Mesendoderm (in vitro differentiated cells): ENCODE data around the gene PIK3CB. TPM values are rescaled to one million over a fixed set of nuclear protein-coding genes. Genes with fewer than 3 reads are reported as not detected.

Experiments used
- DNase-seq: peaks from one replicate; pipeline ENCODE4 v3.0.0; 2013
- H2AK5ac ChIP-seq: 2 replicates; pipeline ENCODE4 v1.6.1; 2013; ENCODE audit warnings: low read length, inconsistent platforms
- H2BK120ac ChIP-seq: 2 replicates; pipeline ENCODE4 v1.6.1; 2013; ENCODE audit warnings: low read depth, mild to moderate bottlenecking, low read length, moderate library complexity, mixed read lengths
- H2BK15ac ChIP-seq: replicated peaks from 2 replicates; pipeline ENCODE4 v1.6.1; 2013; ENCODE audit warnings: low read depth, mild to moderate bottlenecking, moderate library complexity
- H2BK5ac ChIP-seq: 2 replicates; pipeline ENCODE4 v1.6.1; 2013; ENCODE audit warnings: low read length, inconsistent platforms
- H3K18ac ChIP-seq: 2 replicates; pipeline ENCODE4 v1.6.1; 2013; ENCODE audit warnings: mild to moderate bottlenecking, low read length, mixed read lengths
- H3K23ac ChIP-seq: one replicate; pipeline ENCODE4 v1.6.1; 2013; ENCODE audit warnings: low read length
- H3K27ac ChIP-seq: 2 replicates; pipeline ENCODE4 v1.5.1; 2013; ENCODE audit warnings: low read depth, mild to moderate bottlenecking, inconsistent platforms, low read length, moderate library complexity
- H3K27me3 ChIP-seq: 2 replicates; pipeline ENCODE4 v1.6.1; 2013; ENCODE audit warnings: low read length, control low read depth, mild to moderate bottlenecking, inconsistent platforms; ENCODE audit not compliant: insufficient read depth, poor library complexity
- H3K36me3 ChIP-seq: 2 replicates; pipeline ENCODE4 v1.6.1; 2013; ENCODE audit warnings: low read length, inconsistent platforms; ENCODE audit not compliant: control insufficient read depth, insufficient read depth
- H3K4ac ChIP-seq: one replicate; pipeline ENCODE4 v1.6.1; 2013; ENCODE audit warnings: low read depth, mild to moderate bottlenecking, low read length, moderate library complexity
- H3K4me1 ChIP-seq: 2 replicates; pipeline ENCODE4 v1.6.1; 2013; ENCODE audit warnings: low read depth, low read length, inconsistent platforms; ENCODE audit not compliant: control insufficient read depth
- H3K4me2 ChIP-seq: 2 replicates; pipeline ENCODE4 v1.6.1; 2013; ENCODE audit warnings: low read length
- H3K4me3 ChIP-seq: 2 replicates; pipeline ENCODE4 v1.5.1; 2013; ENCODE audit warnings: mild to moderate bottlenecking, low read length
- H3K56ac ChIP-seq: one replicate; pipeline ENCODE4 v1.6.1; 2013; ENCODE audit warnings: low read length
- H3K79me1 ChIP-seq: 2 replicates; pipeline ENCODE4 v1.6.1; 2013; ENCODE audit warnings: low read length, inconsistent platforms
- H3K79me2 ChIP-seq: 2 replicates; pipeline ENCODE4 v1.6.1; 2013; ENCODE audit warnings: mild to moderate bottlenecking, low read length; ENCODE audit not compliant: control insufficient read depth, insufficient read depth
- H3K9ac ChIP-seq: 2 replicates; pipeline ENCODE4 v1.6.1; 2013; ENCODE audit warnings: low read length, inconsistent platforms
- H4K5ac ChIP-seq: one replicate; pipeline ENCODE4 v1.6.1; 2013; ENCODE audit warnings: low read length
- H4K8ac ChIP-seq: one replicate; pipeline ENCODE4 v1.6.1; 2013; ENCODE audit warnings: low read depth, mild to moderate bottlenecking, control low read depth, low read length, moderate library complexity
- WGBS: extraction: QIAGEN DNeasy Blood & Tissue Kit; methylation state at CpG from one replicate; pipeline ENCODE4 v1.1.7; 2013; ENCODE audit warnings: low lambda C conversion rate, missing lambda C conversion rate; ENCODE audit not compliant: insufficient coverage; ENCODE audit errors: extremely low coverage; 5-methylcytosine and 5-hydroxymethylcytosine counted together
- polyA plus RNA-seq, 2 experiments: library from polyadenylated mRNA; stranded (reverse); fragments of 200-250 nt; gene quantifications; one replicate each; pipeline ENCODE4 v1.2.3, GENCODE V29; 2013

The PIK3CB gene
- polyA plus RNA-seq (2013, experiment 1 of 2): 38.5 TPM
- 37.2 TPM for polyA plus RNA-seq (2013, experiment 2 of 2)

DNA sequence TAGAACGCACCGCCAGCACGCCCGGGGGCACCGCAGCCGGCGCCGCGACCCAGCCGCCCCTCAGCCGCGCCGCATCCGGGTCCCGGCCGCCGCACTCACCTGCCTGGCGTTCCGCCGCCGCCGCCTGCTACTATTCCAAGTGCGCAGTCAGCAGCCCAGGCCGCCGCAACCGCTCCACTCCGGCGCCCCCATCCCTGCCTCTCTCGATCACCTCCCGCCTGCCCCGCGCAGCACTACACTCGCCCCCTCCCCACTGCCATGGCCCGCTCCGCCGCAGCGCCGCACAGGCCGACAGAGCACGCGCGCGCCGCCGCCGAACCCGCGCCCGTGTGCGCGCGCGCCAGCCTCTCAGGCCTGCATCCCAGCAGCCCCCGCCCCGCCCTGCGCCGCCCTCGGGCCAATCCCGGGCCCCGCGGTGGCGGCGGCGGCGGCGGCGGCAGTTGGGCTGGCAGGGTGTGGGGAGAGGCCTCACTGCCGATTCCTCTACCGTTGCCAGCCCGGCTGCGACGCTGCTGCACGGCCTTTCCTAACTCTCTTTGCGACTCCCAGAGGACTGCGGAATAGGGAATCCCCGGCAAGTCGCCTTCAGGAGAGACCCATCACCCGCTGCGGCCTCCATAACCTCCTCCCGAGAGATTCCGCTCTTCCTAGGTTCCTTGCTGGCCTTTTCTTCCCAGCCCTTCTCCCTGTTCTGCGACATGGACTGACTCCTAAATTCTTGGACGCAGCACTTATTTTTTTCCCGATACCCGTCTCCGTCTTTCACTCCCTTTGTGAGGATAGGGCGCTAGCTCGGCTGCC, at the start of gene PIK3CB:
TSS of gene PIK3CB (minus strand) at position 333 of the 801 bp plus-strand sequence. CDS start 75,585 bp downstream, outside the sequence.
- Histone ChIP-seq H2BK5ac (peak within 1 kb of the TSS; percentile 96), H3K4ac (peak within 1 kb of the TSS; percentile 95), H3K56ac (peak within 1 kb of the TSS; percentile 95), H3K27ac (peak within 1 kb of the TSS; percentile 97), H3K18ac (peak within 1 kb of the TSS; percentile 94), H4K5ac (peak within 1 kb of the TSS; percentile 95), H2BK15ac (no peak within 1 kb of the TSS), H3K23ac (peak within 1 kb of the TSS; percentile 91), H3K79me1 (peaks cover 6% of the 10 kb centered on the region), H3K4me3 (peak within 1 kb of the TSS; percentile 98), H3K79me2 (peaks cover 36% of the 10 kb centered on the region), H3K36me3 (no peaks in the 10 kb centered on the region), H3K9ac (peak within 1 kb of the TSS; percentile 92), H2BK120ac (no peak within 1 kb of the TSS), H2AK5ac (peak within 1 kb of the TSS; percentile 88), H3K27me3 (no peaks in the 10 kb centered on the region), H3K4me2 (peak within 1 kb of the TSS; percentile 91), H3K4me1 (peaks cover 5% of the 10 kb centered on the region), H4K8ac (peak within 1 kb of the TSS; percentile 57)
- DNase-seq: peak; percentile 96
- no CpG with 5 or more reads among the region's 88 CpGs for WGBS

DNA sequence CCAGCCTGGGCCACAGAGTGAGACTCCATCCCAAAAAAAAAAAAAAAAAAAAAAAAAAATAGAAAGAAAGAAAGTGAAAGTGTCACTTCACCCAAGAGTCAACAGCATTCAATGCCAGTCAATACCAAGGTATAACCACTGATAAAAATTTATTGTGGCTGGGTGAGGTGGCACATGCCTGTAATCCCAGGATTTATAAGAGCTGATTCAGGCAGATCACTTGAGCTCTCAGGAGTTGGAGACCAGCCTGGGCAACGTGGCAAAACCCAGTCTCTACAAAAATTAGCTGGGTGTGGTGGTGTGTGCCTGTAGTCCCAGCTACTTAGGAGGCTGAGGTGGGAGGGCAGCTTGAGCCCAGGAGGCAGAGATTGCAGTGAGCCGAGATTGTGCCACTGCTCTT, 46.5 kb upstream of the PIK3CB start:
- peak overlapping the region; percentile 69 for H2AK5ac ChIP-seq
- peak overlapping the region; percentile 97 for H2BK15ac ChIP-seq
- no peak for DNase-seq
- no CpG with 5 or more reads among the region's 2 CpGs for WGBS
- H3K4ac ChIP-seq: no peak overlapping the region
- H3K18ac ChIP-seq: no peak overlapping the region
- no peaks in the 10 kb centered on the region for H3K79me2 ChIP-seq
- no peak overlapping the region for H3K9ac ChIP-seq
- no peaks in the 10 kb centered on the region for H3K36me3 ChIP-seq
- H3K27me3 ChIP-seq: no peaks in the 10 kb centered on the region
- H3K4me1 ChIP-seq: peaks cover 4% of the 10 kb centered on the region
- H3K27ac ChIP-seq: no peak overlapping the region
- no peak overlapping the region for H3K4me2 ChIP-seq
- H3K4me3 ChIP-seq: no peak overlapping the region
- H3K23ac ChIP-seq: no peak overlapping the region
- no peak overlapping the region for H2BK5ac ChIP-seq
- no peak overlapping the region for H4K5ac ChIP-seq
- peak overlapping the region; percentile 78 for H2BK120ac ChIP-seq
- no peak overlapping the region for H3K56ac ChIP-seq
- H4K8ac ChIP-seq: no peak overlapping the region
- H3K79me1 ChIP-seq: no peaks in the 10 kb centered on the region

DNA sequence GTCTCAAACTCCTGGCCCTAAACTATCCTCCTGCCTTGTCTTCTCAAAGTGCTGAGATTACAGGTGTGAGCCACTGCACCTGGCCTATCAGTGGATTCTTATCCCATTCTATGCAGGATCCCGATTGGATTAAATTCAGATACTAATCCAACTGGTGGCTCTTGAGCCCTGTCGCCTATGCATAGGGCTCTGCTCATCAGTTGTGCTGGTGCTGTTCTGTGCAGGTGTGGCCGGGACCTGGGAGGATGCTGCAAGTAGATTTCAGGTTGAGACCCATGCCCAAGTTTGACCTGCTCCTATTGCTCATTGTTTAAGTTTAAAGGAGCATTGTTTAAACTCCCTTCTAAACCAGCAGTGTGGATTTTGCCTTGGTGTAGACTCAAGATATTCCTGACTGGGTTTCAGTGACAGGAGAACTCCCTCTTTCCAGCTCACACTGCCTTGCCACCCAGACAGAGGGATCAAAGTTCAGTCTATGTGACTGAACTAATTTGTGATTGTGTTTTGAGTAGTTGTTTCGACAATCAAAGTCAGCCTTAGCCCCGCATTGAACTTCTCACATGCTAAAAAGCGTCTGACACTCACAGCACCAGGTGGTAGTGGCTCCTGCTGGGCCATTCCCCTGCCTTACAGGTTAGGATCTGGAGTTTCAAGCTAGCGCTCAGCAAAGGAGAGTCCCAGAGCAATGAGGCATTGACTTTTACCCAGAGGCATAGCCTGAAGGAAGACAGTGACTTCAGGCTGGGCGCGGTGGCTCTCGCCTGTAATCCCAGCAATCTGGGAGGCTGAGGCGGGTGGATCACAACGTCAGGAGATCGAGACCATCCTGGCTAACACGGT, 45.0 kb upstream of the PIK3CB start:
- peak; percentile 92 for DNase-seq
- H3K4ac ChIP-seq: no peak overlapping the region
- H3K4me2 ChIP-seq: no peak overlapping the region
- H2BK5ac ChIP-seq: peak overlapping the region; percentile 96
- H3K4me1 ChIP-seq: peaks cover 4% of the 10 kb centered on the region
- H3K9ac ChIP-seq: peak overlapping the region; percentile 32
- no peaks in the 10 kb centered on the region for H3K79me1 ChIP-seq
- H2BK15ac ChIP-seq: peak overlapping the region; percentile 94
- no peaks in the 10 kb centered on the region for H3K79me2 ChIP-seq
- no peaks in the 10 kb centered on the region for H3K27me3 ChIP-seq
- no peak overlapping the region for H3K18ac ChIP-seq
- peak overlapping the region; percentile 75 for H3K27ac ChIP-seq
- no peak overlapping the region for H2AK5ac ChIP-seq
- no peak overlapping the region for H3K4me3 ChIP-seq
- peak overlapping the region; percentile 76 for H3K56ac ChIP-seq
- no peak overlapping the region for H4K5ac ChIP-seq
- no peaks in the 10 kb centered on the region for H3K36me3 ChIP-seq
- no peak overlapping the region for H3K23ac ChIP-seq
- WGBS: no CpG with 5 or more reads among the region's 14 CpGs
- peak overlapping the region; percentile 48 for H2BK120ac ChIP-seq
- H4K8ac ChIP-seq: no peak overlapping the region

GRCh38 chr3:138877226-138877625, 42.5 kb upstream of the PIK3CB start:
- H3K9ac ChIP-seq: no peak overlapping the region
- no CpG with 5 or more reads among the region's 2 CpGs for WGBS
- H2AK5ac ChIP-seq: no peak overlapping the region
- H3K79me1 ChIP-seq: no peaks in the 10 kb centered on the region
- no peak overlapping the region for H2BK5ac ChIP-seq
- no peak overlapping the region for H2BK120ac ChIP-seq
- no peaks in the 10 kb centered on the region for H3K36me3 ChIP-seq
- DNase-seq: no peak
- H3K27me3 ChIP-seq: no peaks in the 10 kb centered on the region
- H3K56ac ChIP-seq: no peak overlapping the region
- H3K4me3 ChIP-seq: no peak overlapping the region
- no peaks in the 10 kb centered on the region for H3K79me2 ChIP-seq
- no peak overlapping the region for H3K27ac ChIP-seq
- no peak overlapping the region for H4K5ac ChIP-seq
- H4K8ac ChIP-seq: no peak overlapping the region
- no peak overlapping the region for H3K18ac ChIP-seq
- H3K23ac ChIP-seq: no peak overlapping the region
- no peak overlapping the region for H2BK15ac ChIP-seq
- peaks cover 4% of the 10 kb centered on the region for H3K4me1 ChIP-seq
- no peak overlapping the region for H3K4me2 ChIP-seq
- H3K4ac ChIP-seq: no peak overlapping the region

DNA sequence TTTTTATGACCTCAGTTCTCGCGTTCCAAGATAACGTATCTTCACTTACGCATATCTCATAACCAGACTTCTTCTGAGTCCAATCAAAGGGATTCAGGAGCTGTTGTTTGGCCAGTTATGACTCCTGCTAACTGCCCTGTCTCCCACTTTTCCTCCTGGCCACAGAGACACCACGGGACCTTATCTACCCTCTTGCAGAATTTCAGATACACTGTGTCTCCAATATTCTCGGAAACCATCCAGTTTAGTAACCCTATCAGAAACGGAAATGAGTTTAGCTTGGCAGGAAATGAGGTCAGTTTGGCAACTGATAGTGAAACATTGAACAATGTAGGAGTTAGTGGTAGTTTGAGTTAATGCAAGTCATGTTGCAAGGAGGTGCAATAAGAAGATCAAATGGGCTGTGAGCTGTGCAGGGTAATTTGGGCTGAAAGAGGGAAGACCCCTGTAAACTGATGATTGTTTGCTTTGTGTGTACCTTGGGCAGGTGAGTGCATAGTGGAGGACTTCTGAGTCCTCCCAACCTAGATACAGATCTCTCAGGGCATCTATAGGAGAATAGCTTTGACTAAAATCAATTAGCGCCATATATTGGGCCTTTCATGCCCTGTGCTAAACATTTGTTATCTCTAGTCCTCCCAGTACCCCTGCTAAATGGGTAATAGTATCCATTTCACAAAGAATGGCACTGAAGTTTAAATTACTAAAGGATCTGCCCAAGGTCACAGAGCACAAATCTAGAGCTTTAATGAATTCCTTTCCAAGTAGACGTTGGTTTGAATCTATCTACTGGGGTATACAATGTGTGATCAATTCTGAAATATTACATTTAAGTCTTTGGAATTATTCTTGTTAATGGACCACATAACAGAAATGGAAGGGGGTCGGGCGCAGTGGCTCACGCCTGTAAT, 41.3 kb upstream of the PIK3CB start:
- H3K56ac ChIP-seq: no peak overlapping the region
- H3K79me1 ChIP-seq: no peaks in the 10 kb centered on the region
- H3K9ac ChIP-seq: no peak overlapping the region
- WGBS: no CpG with 5 or more reads among the region's 12 CpGs
- peaks cover 4% of the 10 kb centered on the region for H3K4me1 ChIP-seq
- H3K4me3 ChIP-seq: no peak overlapping the region
- peak overlapping the region; percentile 77 for H2AK5ac ChIP-seq
- DNase-seq: no peak
- H3K79me2 ChIP-seq: no peaks in the 10 kb centered on the region
- H4K5ac ChIP-seq: no peak overlapping the region
- H3K4me2 ChIP-seq: no peak overlapping the region
- no peaks in the 10 kb centered on the region for H3K36me3 ChIP-seq
- H3K23ac ChIP-seq: no peak overlapping the region
- H2BK5ac ChIP-seq: no peak overlapping the region
- H2BK120ac ChIP-seq: no peak overlapping the region
- H3K18ac ChIP-seq: no peak overlapping the region
- H3K27ac ChIP-seq: no peak overlapping the region
- H3K27me3 ChIP-seq: no peaks in the 10 kb centered on the region
- no peak overlapping the region for H4K8ac ChIP-seq
- no peak overlapping the region for H3K4ac ChIP-seq
- H2BK15ac ChIP-seq: no peak overlapping the region
